GM12878 (cell line): ENCODE measurements around the gene PUS3. TPM values are rescaled to one million over a fixed set of nuclear protein-coding genes. Genes with fewer than 3 reads are reported as not detected.

Experiments used
- ATAC-seq: fragments of 200-7000 bp; cut with Tn5 transposase; 3 replicates; pipeline ENCODE4 v1.9.1; 2020; ENCODE audit warnings: mild to moderate bottlenecking, moderate library complexity
- BruUV-seq: library from RNA; stranded (reverse); fragments of 400-500 nt; replicated peaks from 2 replicates; lab custom pipeline; 2021; lab: Mats Ljungman, UMichigan
- CTCF ChIA-PET: fragments of 300-600 bp; sonication (Branson Sonifier 250); formaldehyde crosslinking; extraction: SDS; loops from one replicate; lab custom pipeline; 2021; ENCODE audit warnings: inconsistent platforms; lab: Yijun Ruan, JAX
- POLR2A ChIA-PET: fragments of 350-600 bp; formaldehyde crosslinking; extraction: SDS; loops from one replicate; lab custom pipeline; 2021; ENCODE audit warnings: inconsistent platforms; lab: Charles Lee
- RAD21 ChIA-PET: fragments of 300-600 bp; sonication (Branson Sonifier 250); formaldehyde crosslinking; loops from one replicate; lab custom pipeline; 2023; ENCODE audit warnings: antibody characterized with exemption; ENCODE audit not compliant: unreplicated experiment; lab: Charles Lee
- SMC1A ChIA-PET: fragments of 300-600 bp; sonication (Branson Sonifier 250); formaldehyde crosslinking; loops from one replicate; lab custom pipeline; 2023; ENCODE audit not compliant: unreplicated experiment, uncharacterized antibody; lab: Charles Lee
- DNase-seq: peaks from one replicate; pipeline ENCODE4 v3.0.0-alpha.2; 2011; ENCODE audit warnings: low read depth, low spot score
- FAIRE-seq: peaks from 3 replicates; lab custom pipeline; 2011; peaks lifted over from hg19 to GRCh38; lab: Jason Lieb, UNC
- H2AFZ ChIP-seq: 2 replicates; pipeline ENCODE4 v1.6.0; 2011; ENCODE audit warnings: low read depth, low read length, control low read depth; ENCODE audit not compliant: control insufficient read depth
- H3K27ac ChIP-seq: 2 replicates; pipeline ENCODE4 v1.5.1; 2011; ENCODE audit warnings: control low read depth; ENCODE audit not compliant: control insufficient read depth, insufficient read depth
- H3K27me3 ChIP-seq, 2 experiments: replicated peaks in 1 of 2; 2 replicates each; pipeline versions ENCODE4 v1.6.0 to v1.6.1; 2011; ENCODE audit warnings: low read length in 1 of 2; ENCODE audit not compliant: control insufficient read depth in 2 of 2, insufficient read depth in 2 of 2
- H3K36me3 ChIP-seq, 2 experiments: 2 replicates each; pipeline ENCODE4 v1.5.1; 2011; ENCODE audit warnings: low read length in 1 of 2; ENCODE audit not compliant: control insufficient read depth in 2 of 2, insufficient read depth in 2 of 2
- H3K4me1 ChIP-seq: 2 replicates; pipeline ENCODE4 v1.6.1; 2011; ENCODE audit warnings: mild to moderate bottlenecking, low read length, moderate library complexity, mixed read lengths; ENCODE audit not compliant: control insufficient read depth, insufficient read depth
- H3K4me2 ChIP-seq: 2 replicates; pipeline ENCODE4 v1.6.0; 2011; ENCODE audit warnings: control low read depth; ENCODE audit not compliant: control insufficient read depth, insufficient read depth
- H3K4me3 ChIP-seq: fragments of 200-600 bp; sonication (generic); 2 replicates; pipeline ENCODE4 v1.5.1; 2016
- H3K79me2 ChIP-seq: 2 replicates; pipeline ENCODE4 v1.6.0; 2011; ENCODE audit warnings: low read length; ENCODE audit not compliant: control insufficient read depth, insufficient read depth
- H3K9ac ChIP-seq: 2 replicates; pipeline ENCODE4 v1.8.0; 2011; ENCODE audit warnings: low read length, control low read depth, mixed read lengths; ENCODE audit not compliant: control insufficient read depth, insufficient read depth
- H3K9me3 ChIP-seq: replicated peaks from 3 replicates; pipeline ENCODE4 v1.5.1; 2011; ENCODE audit warnings: mild to moderate bottlenecking, low read length; ENCODE audit not compliant: control insufficient read depth, insufficient read depth
- H4K20me1 ChIP-seq: 2 replicates; pipeline ENCODE4 v1.6.0; 2011; ENCODE audit not compliant: control insufficient read depth, insufficient read depth
- CBFB ChIP-seq: IDR thresholded peaks from 2 replicates; pipeline ENCODE4 v1.6.1; 2016; ENCODE audit warnings: antibody characterized with exemption, low read depth
- EP300 ChIP-seq, 2 experiments: fragments of 150-350 bp in 1 of 2; IDR thresholded peaks; 2 replicates each; pipeline ENCODE4 v1.6.1; 2011 to 2012; ENCODE audit warnings: low read depth in 2 of 2, low read length in 2 of 2, borderline replicate concordance in 1 of 2, improper control_type of control experiment in 1 of 2, inconsistent platforms in 1 of 2; ENCODE audit not compliant: control insufficient read depth in 1 of 2
- JUNB ChIP-seq: IDR thresholded peaks from 2 replicates; pipeline ENCODE4 v1.6.1; 2016; ENCODE audit warnings: antibody characterized with exemption, mild to moderate bottlenecking
- NFYA ChIP-seq: IDR thresholded peaks from 2 replicates; pipeline ENCODE4 v1.6.1; 2011; ENCODE audit warnings: low read depth, mild to moderate bottlenecking, low read length, improper control_type of control experiment, borderline replicate concordance
- NR2C1 ChIP-seq: fragments of 450-650 bp; IDR thresholded peaks from 2 replicates; pipeline ENCODE4 v1.6.1; 2017; ENCODE audit warnings: antibody characterized with exemption, mild to moderate bottlenecking, moderate library complexity
- PML ChIP-seq: IDR thresholded peaks from 2 replicates; pipeline ENCODE4 v1.6.1; 2012; ENCODE audit warnings: low read length, inconsistent platforms
- TBL1XR1 ChIP-seq: IDR thresholded peaks from 2 replicates; pipeline ENCODE4 v1.6.1; 2012; ENCODE audit warnings: low read depth, low read length, improper control_type of control experiment
- WGBS: methylation state at CpG from one replicate; pipeline ENCODE4 v1.1.6; 2016; ENCODE audit warnings: low lambda C conversion rate; ENCODE audit not compliant: insufficient replicate concordance, insufficient coverage; ENCODE audit errors: missing lambda C conversion rate; 5-methylcytosine and 5-hydroxymethylcytosine counted together
- in situ Hi-C: fragments of 300-500 bp; cut with MboI; formaldehyde crosslinking; loops from 9 replicates; pipeline ENCODE4 v1.14.3; 2018; ENCODE audit warnings: mixed read lengths
- intact Hi-C: fragments of 100-400 bp; cut with micrococcal nuclease; formaldehyde crosslinking; loops from one replicate; pipeline ENCODE4 v1.14.2; 2022; ENCODE audit not compliant: unreplicated experiment
- polyA plus RNA-seq, 11 experiments: library from polyadenylated mRNA; depleted of rRNA in 4 of 11; unstranded in 6 of 11; stranded (reverse) in 5 of 11; fragments of >200 nt; fragmentation: Nextera tagmentation in 4 of 11; fragmentation: Illumina TruSeq in 1 of 11; extraction: Ambion mirVana in 4 of 11; extraction: Trizol in 1 of 11; gene quantifications; 1 replicate in 1 of 11; 2 replicates in 10 of 11; pipeline versions ENCODE4 v1.2.1 to v1.2.3, GENCODE V29; 2011 to 2016; ENCODE audit warnings: inconsistent platforms in 2 of 11, missing spikeins in 2 of 11, low read depth in 1 of 11
- total RNA-seq, 4 experiments: library from RNA; depleted of rRNA in 3 of 4; stranded (reverse); fragments of >200 nt in 3 of 4; fragmentation: Illumina TruSeq in 1 of 4; extraction: Trizol in 1 of 4; gene quantifications; 2 replicates each; pipeline versions ENCODE4 v1.2.1 to v1.2.3, GENCODE V29; 2013 to 2021

The PUS3 gene
- total and polyA plus RNA-seq, 10 of the 15 experiments (the other 5 are each of a cell fraction or from before 2014, with no cell fraction given) = 10.9 to 22.4 (median 14.3) TPM

DNA sequence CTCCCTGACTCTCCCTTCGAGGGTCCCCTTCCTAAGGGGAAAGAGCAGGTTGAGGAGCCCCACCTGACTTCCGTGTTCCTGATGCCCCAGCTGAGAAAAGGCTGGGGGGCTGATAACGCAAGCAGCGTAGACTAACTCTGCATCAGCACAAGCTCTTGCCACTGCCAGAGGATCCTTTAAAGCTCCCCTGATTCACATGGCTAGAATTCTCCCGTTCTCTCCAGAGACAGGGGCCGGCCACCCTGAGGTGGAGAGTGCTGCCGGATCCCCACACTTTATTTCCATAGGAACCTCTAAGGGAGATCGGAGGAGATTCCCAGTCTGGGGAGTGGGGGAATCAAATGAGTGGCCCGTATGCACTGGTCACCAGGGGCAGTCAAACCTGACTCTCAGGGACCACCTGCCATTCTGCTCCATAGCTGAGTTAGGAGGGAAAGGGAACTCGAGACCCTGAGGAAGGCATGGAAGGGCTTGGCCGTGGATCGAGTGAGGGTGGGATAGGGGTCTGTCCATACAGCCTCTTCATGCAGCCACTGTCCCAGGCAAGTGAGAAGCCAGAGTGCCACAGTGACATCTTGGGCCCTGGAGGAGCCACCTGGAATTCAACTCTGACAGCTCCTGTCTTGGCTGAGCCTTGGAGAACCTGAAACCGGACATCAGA is 41.5 kb upstream of the PUS3 start:
- TF ChIP-seq NFYA (no peak), JUNB (no peak), CBFB (no peak), PML (no peak), TBL1XR1 (no peak), EP300 (IDR thresholded peaks at IDR 0.05; ENCODE audit: borderline replicate concordance in 1 of 2, control insufficient read depth in 1 of 2, low read depth in 2 of 2, low read length in 2 of 2) (no peak), NR2C1 (no peak)
- Histone ChIP-seq H2AFZ (no peak overlapping the region), H3K79me2 (no peaks in the 10 kb centered on the region), H3K4me2 (no peak overlapping the region), H3K9ac (no peak overlapping the region), H3K36me3 (no peaks in the 10 kb centered on the region), H3K4me3 (no peak overlapping the region), H4K20me1 (no peaks in the 10 kb centered on the region), H3K27ac (no peak overlapping the region), H3K4me1 (no peaks in the 10 kb centered on the region), H3K27me3 (no peaks in the 10 kb centered on the region; a peak in 1 of 4 replicates), H3K9me3 (no peaks in the 10 kb centered on the region)
- ChIA-PET CTCF (interaction anchor here (0.5 to 12.1 kb wide), 5 partner anchors 9 to 246 kb away, joined by 3 to 220 read pairs (median 4); no protein-coding TSS in a partner anchor), POLR2A (interaction anchor here (1.0 kb wide), 1 partner anchor 54 kb away, joined by 3 read pairs; no protein-coding TSS in a partner anchor), RAD21 (interaction anchor here (2.9 kb wide), 1 partner anchor 243 kb away, joined by 8 read pairs; no protein-coding TSS in a partner anchor), SMC1A (interaction anchor here (1.3 to 6.2 kb wide), 3 partner anchors 95 to 250 kb away, joined by 4 to 45 read pairs (median 5); no protein-coding TSS in a partner anchor)
- WGBS = 28% methylated on average over 13 of the region's 13 CpGs
- FAIRE-seq (no peak), ATAC-seq (no peak), DNase-seq (no peak)
- in situ Hi-C loops (no loop called here), intact Hi-C loops (no loop called here)
- BruUV-seq = no TSS peak
